Measurements from ENCODE around the gene CPNE9.

The CPNE9 gene, protein sequence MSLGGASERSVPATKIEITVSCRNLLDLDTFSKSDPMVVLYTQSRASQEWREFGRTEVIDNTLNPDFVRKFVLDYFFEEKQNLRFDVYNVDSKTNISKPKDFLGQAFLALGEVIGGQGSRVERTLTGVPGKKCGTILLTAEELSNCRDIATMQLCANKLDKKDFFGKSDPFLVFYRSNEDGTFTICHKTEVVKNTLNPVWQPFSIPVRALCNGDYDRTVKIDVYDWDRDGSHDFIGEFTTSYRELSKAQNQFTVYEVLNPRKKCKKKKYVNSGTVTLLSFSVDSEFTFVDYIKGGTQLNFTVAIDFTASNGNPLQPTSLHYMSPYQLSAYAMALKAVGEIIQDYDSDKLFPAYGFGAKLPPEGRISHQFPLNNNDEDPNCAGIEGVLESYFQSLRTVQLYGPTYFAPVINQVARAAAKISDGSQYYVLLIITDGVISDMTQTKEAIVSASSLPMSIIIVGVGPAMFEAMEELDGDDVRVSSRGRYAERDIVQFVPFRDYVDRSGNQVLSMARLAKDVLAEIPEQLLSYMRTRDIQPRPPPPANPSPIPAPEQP

GRCh38 chr3:9703736-9704346 lies at the start of gene CPNE9:
TSS of gene CPNE9 (plus strand) at chr3:9703833. CDS start at chr3:9703997, 164 bp downstream.
- no peak for DNase-seq (ENCODE audit: low read depth)

DNA sequence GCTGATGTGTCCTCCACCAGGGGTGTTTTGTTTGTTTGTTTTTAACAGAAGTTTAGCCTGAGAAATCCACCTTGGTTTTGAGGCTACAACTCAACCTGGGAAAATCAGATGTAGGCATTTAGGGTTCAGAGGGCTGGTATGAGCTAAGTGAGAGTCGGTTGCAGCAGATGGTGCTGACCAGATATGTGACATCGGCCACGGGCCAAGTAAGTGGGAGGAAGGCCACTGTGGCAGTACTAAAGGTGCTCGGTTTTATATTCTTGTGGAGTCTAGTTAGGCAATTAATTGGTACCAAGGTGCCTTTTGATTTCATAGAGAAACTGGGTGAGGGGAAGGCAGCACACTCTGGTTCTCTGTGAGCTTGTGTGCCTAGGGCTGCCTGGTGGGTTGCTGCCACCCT lies 43.8 kb upstream of the CPNE9 start:
- no peak for DNase-seq (ENCODE audit: low read depth)

- DNase-seq (ENCODE audit: low read depth) = no peak
Measured at GRCh38 chr3:9660972-9661371, 42.7 kb upstream of the CPNE9 start.

DNA sequence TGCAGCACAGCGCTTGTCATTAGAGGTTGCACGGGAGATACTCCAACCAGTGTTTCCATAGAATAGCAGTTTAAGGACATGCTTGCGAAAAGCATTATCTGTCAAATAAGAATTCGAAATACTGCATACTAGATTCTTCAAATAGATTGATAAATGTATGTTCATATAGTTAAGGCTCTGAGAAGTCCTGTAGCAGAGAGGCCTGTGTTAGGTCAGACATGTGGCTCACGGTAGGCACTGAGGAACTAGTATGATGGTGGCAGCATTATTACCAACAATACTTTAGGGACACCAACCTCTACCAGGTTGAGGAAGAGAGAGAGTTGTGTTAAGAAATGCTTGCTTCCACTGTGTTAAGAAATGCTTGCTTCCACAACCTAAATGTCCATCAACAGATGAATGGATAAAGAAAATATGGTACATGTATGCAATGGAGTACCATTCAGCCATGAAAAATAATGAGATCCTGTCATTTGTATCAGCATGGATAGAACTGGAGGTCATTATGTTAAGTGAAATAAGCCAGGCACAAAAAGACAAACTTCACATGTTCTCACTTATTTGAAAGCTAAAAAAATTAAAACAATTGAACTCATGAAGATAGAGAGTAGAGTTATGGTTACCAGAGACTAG lies 39.4 kb upstream of the CPNE9 start:
- no peak for DNase-seq (ENCODE audit: low read depth)

- DNase-seq (ENCODE audit: low read depth) = no peak
Measured at GRCh38 chr3:9666704-9667445, 36.8 kb upstream of the CPNE9 start.

GRCh38 chr3:9669277-9669676 lies 34.4 kb upstream of the CPNE9 start:
- no peak for DNase-seq (ENCODE audit: low read depth)

DNA sequence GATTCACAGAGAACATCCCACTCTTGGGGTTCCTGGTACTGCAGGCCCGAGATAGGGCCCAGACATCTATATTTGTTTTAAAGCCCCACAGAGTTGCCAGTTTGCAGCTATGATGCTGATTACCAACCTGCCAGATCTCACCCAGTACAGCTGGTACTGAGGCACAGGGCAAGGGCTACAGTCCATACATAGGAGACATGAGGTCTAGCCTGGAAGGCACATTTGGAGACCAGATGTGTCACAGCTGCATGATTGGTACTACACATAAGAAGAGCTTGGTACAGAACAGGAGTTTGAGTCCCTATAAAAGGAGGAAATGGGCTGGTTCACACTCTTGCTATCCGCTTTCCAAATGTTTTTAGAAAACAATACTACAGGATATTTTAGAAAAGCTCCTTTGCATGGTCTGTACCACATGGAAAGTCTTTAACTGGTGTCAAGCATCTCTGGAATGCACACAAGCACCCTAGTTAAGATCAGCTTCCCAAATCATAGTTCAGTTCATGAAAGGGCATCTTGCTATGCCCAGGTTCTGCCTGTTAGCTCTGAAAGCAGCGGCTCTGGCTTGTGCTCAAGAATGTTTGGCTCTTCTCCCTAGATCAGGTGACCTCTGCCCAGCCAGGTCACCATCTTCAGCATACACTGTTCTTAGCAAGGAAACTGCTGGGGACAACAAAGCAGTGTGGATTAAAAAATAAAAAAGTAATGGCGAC lies 33.8 kb upstream of the CPNE9 start:
- no peak for DNase-seq (ENCODE audit: low read depth)

DNA sequence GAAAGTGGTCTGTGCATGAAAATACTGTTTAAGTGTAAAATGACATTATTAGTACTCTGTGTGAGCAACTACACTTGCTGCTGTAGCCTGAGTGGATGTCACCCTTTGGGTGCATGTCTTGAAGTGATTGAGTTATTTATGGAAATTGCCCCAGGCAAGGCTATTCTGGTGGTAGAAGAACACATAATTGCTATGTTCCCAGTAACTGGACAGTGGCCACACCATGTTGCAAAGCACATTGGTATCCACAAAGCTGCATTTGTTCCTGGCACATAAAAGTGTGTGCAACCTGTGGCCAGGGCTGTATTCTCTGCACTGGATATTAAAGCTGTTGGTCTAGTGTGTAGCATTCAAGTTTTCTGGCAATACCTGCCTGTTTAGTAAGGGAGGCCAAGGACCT lies 30.6 kb upstream of the CPNE9 start:
- DNase-seq (ENCODE audit: low read depth) = no peak

DNA sequence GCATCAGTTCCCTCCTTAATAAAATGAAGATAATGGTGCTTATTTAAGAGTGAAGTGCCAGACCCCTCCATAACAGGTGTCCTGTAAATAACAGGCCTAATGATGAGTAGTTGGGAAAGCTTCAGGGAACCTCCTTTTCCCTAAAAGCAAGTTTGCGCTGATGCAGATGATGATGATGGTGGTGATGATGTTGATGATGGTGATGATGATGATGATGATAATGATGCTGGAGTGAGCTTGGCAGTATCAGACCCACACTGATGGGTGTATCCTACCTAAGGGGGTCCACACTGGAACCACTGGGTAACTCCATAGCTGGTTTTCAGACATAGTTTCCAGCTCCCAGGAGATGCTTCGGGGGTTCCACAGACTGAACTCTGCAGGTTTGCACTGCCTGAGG lies 29.9 kb upstream of the CPNE9 start:
- no peak for DNase-seq (ENCODE audit: low read depth)

DNA sequence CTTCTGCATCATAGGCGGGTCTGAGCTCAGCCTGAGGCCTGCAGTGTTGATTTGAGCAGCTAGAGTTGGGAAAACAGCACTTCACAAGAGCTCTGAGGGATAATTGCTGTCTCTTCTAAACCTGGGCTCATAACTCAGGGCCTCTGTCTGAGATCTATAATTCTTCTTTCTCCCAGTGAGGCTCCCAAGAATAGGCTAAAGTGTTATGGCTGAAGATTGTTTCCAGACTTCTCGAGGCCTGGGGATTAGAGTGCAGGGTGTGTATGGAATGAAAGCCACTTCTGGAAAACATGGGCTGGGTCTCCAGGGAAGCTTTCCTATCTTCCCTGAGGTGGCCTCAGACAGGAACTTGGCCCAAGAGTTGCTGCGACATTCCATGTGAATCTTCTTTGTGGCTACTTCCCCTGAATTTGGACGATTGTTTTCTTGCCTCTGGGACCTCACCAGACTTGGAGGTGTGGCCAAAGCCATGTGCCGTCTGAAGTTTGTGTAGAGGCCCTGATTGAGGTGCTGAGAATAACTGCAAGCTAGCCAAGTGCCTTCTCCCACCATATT lies 27.8 kb upstream of the CPNE9 start:
- DNase-seq (ENCODE audit: low read depth) = no peak

DNA sequence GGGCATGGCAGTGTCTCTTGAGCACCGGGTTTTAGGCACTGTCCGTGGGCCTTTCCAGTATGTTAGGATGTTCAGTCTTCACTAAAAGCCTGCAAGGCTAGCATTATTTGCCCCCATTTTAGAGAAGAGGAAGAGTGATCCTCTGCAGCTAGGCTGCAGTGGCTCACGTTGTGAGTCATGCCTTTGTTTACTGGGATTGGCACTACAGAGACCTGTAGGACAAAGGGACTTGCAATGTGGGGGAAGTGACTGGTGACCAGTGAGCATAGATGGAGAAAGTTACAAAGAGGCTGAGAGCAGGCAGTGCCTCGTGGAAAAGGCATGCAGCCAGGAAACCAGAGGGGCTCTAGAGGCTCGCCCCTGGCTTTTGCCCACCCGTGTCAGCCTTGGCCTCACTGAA lies 26.8 kb upstream of the CPNE9 start:
- no peak for DNase-seq (ENCODE audit: low read depth)

- no peak for DNase-seq (ENCODE audit: low read depth)
Measured at GRCh38 chr3:9678493-9678892, 25.1 kb upstream of the CPNE9 start.

DNA sequence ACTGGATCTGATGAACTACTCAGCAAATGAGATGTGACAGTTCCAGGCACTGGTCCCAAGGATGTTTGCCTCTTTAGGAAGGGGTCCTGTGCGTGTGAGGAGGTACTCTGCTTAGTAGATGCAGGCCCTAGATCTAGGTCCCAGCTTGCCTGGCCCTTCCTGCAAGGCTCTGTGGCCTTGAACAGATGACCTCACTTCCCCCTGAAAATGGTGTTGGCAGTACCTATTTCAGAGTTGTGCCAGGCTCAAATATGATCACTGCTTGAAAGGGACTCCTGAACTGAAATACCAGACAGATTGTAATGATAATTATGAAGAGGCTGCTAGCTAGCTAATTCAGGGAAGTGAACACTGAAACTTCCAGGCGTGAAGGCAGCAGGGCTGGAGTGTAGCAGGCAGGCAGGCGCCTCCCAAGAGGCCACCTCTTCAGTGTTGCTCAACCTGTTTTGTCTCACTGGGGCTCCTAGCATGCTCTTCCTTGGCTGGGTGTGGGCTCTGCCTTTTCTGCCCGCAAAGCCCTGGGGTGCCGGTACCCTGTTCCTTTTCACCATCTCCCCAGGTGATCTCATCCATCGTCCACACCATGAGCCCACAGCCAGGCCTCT lies 24.1 kb upstream of the CPNE9 start:
- DNase-seq (ENCODE audit: low read depth) = no peak

DNA sequence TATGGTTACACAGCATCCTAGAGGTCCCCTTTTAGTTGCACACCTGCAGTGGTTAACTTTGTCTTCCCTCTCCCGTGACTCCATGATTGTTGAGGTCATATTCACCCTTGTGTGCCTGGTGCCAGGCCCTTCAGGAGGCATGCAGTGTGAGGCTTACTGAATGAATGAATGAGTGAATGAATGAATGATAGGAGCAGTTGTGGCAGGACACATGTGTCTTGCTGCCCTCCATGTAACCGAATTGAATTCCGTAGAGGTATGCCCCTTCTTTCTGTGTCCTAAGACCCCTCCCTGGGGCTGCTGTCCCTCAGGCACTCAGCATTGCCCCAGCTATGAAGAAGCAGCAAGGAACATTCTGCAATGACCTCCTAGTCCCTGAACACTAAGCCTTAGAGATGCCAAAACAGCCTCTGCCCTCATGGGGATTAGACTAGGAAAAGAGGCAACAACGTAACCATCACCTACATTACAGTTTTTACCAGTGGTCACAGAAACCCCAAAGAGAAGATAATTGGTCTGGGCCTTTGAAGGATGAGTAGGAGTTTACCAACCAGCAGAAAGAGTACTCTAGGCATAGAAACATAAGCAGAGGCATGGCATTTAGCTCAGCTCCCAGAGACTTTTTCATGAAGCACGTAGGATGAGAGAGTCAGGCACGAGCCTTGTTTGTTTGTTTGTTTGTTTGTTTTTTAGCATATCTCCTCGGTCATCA lies 22.5 kb upstream of the CPNE9 start:
- no peak for DNase-seq (ENCODE audit: low read depth)

DNA sequence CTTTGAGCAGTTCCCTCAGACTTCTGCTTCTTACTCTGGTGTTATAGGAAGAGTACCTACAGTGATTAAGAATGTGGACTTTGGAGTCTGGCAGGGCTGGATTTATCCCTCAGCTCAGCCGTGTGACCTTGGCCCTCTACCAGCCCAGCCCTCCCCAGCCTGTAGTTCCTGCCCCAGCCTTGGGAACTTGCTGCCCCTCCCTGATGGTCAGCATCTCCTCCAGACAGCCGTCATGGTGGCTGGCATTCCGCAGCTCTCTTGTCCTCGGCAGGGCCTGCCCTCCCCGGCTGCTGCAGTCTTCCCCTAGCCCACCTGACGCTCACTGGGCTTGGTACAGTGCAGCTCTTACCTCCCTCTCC lies 21.9 kb upstream of the CPNE9 start:
- DNase-seq (ENCODE audit: low read depth) = no peak

DNA sequence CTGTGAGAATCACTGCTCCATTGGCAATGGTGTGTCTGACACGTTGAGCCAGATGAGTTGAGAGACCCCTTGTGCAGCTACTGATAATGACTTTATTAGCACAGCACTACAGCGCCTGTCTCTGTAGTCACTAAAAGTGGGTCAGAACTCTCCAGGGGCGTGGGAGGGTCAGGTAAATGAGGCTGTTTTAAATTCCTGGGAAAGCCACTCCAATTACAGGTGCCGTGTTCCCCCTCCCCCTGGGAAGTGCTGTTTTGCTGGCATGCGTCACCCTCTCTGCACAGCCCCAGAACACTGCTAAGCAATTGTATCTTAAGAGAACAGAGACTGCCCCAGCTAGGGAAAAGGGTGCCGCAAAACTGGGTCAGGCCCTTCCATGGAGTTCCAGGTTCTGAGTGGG lies 21.5 kb upstream of the CPNE9 start:
- DNase-seq (ENCODE audit: low read depth) = no peak

GRCh38 chr3:9683426-9683825 lies 20.2 kb upstream of the CPNE9 start:
- DNase-seq (ENCODE audit: low read depth) = no peak

DNA sequence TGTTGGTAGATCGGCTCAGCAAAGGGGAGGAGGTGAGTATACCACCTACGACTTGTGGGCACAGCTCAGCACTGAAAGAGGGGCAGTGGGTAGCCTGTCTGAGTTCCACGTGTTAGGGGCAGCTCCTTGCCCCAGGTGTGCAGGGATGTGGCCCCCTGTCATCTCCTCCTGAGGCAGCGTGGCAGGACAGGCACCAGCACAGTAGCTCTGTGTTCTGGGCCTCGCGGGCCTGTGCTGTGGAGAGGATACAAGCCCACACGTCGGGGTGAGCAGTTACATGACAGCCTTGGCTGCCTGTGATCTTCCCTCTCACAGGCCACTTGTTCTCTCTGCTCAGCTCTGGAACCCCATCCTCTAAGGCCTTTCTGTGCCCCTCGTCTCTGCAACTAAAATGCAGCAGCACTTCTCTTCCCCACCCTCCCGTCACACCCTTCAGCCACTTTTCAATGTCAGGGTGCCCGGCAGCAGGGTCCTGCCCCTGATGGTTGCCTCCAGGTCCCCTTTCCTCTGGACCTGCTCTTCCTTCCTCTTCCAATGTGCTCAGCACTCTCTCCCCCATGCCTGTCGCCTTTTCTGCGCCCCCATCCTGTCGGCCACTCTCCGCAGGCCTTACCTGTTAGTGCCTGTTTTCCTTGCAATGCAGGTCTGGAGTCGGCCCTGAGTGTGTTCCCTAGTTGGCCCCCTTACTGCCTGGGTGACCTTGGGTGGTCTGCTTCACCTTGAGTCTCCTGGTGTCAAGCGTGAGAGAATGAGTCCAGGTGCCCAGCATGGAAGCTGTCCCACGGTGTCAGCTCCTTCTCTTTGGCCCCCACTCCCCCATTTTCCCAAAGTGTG lies 18.2 kb upstream of the CPNE9 start:
- DNase-seq (ENCODE audit: low read depth) = no peak

DNA sequence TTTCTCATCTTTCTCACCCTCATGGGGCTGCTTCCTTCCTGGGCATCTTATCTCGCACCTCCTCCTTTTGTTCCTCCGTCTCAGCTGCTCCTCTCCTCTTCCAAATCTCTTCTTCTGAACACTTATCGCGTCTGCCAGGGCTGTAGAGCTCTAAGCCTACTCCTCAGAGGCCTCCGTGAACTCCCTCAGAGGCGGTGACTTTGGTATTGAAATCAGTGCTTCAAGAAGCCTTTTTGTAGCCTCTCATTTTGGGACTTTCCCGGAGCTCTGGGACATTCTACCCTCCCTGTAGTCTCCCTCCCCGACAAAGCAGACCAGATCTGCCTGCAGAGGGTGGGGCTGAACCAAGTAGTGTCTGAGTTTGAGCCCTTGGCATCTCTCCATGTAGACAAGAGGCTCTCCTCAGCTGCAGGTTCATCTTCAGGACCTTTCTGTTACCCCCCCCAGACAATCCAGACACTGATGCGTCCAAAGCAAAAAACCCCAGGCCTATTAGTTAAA lies 17.5 kb upstream of the CPNE9 start:
- DNase-seq (ENCODE audit: low read depth) = no peak

Data from activated T-helper 9 cell treated with anti-CD3 and anti-CD28 coated beads, Interleukin-2, amount 50 U/mL, for 16 hours (primary cell).